PC-3 (cell line): ENCODE results near the gene BCAR3. TPM values are rescaled to one million over a fixed set of nuclear protein-coding genes. Genes with fewer than 3 reads are reported as not detected.

ENCODE experiments used
- ATAC-seq: fragments of 200-7000 bp; cut with Tn5 transposase; 2 replicates; pipeline ENCODE4 v1.9.1; 2020; ENCODE audit warnings: mild to moderate bottlenecking, moderate library complexity
- BruUV-seq: library from RNA; stranded (reverse); fragments of 400-500 nt; replicated peaks from 2 replicates; lab custom pipeline; 2021; lab: Mats Ljungman, UMichigan
- CTCF ChIA-PET: fragments of 300-600 bp; sonication (Branson Sonifier 250); formaldehyde crosslinking; loops from one replicate; lab custom pipeline; 2022; ENCODE audit warnings: antibody characterized with exemption; lab: Charles Lee
- POLR2A ChIA-PET: fragments of 300-600 bp; sonication (Branson Sonifier 250); formaldehyde crosslinking; loops from one replicate; lab custom pipeline; 2022; ENCODE audit warnings: antibody characterized with exemption; ENCODE audit not compliant: unreplicated experiment; lab: Charles Lee
- DNase-seq: peaks from one replicate; pipeline ENCODE4 v3.0.0-alpha.2; 2015
- H2AFZ ChIP-seq: fragments of 300-600 bp; sonication (generic); 2 replicates; pipeline ENCODE4 v1.6.0; 2016; ENCODE audit warnings: antibody characterized with exemption, low read length
- H3F3A ChIP-seq: fragments of 300-600 bp; sonication (generic); one replicate; pipeline ENCODE4 v1.6.0; 2017; ENCODE audit warnings: antibody characterized with exemption, low read length, control low read depth, mild to moderate bottlenecking; ENCODE audit not compliant: unreplicated experiment
- H3K27ac ChIP-seq: fragments of 300-600 bp; sonication (generic); 2 replicates; pipeline ENCODE4 v1.5.1; 2016; ENCODE audit warnings: mild to moderate bottlenecking, low read length
- H3K27me3 ChIP-seq: fragments of 300-600 bp; sonication (generic); 2 replicates; pipeline ENCODE4 v1.6.1; 2016; ENCODE audit warnings: low read length, mixed read lengths
- H3K36me3 ChIP-seq: fragments of 300-600 bp; sonication (generic); 2 replicates; pipeline ENCODE4 v1.6.1; 2016; ENCODE audit warnings: low read depth, mixed run types, low read length, mixed read lengths
- H3K4me1 ChIP-seq: fragments of 300-600 bp; sonication (generic); 2 replicates; pipeline ENCODE4 v1.5.1; 2016; ENCODE audit warnings: low read length; ENCODE audit not compliant: insufficient read depth
- H3K4me2 ChIP-seq: fragments of 300-600 bp; sonication (generic); 2 replicates; pipeline ENCODE4 v1.6.0; 2016; ENCODE audit warnings: low read length
- H3K4me3 ChIP-seq: fragments of 300-600 bp; sonication (generic); 2 replicates; pipeline ENCODE4 v1.5.1; 2016; ENCODE audit warnings: mild to moderate bottlenecking, low read length, mixed read lengths
- H3K79me2 ChIP-seq: fragments of 300-600 bp; sonication (generic); 2 replicates; pipeline ENCODE4 v1.6.1; 2017; ENCODE audit warnings: low read length, mixed read lengths
- H3K9ac ChIP-seq: fragments of 300-600 bp; sonication (generic); 2 replicates; pipeline ENCODE4 v1.6.0; 2016; ENCODE audit warnings: mild to moderate bottlenecking, low read length
- H3K9me2 ChIP-seq: fragments of 300-600 bp; sonication (generic); replicated peaks from 2 replicates; pipeline ENCODE4 v1.6.1; 2016; ENCODE audit warnings: mixed run types, low read length, mixed read lengths
- H3K9me3 ChIP-seq: fragments of 300-600 bp; sonication (generic); 2 replicates; pipeline ENCODE4 v1.6.1; 2016; ENCODE audit warnings: low read length, mixed read lengths
- H4K20me1 ChIP-seq: fragments of 300-600 bp; sonication (generic); 2 replicates; pipeline ENCODE4 v1.6.1; 2016; ENCODE audit warnings: low read length, mixed read lengths
- EZH2 ChIP-seq: fragments of 300-600 bp; sonication (generic); IDR thresholded peaks from one replicate; pipeline ENCODE4 v1.6.1; 2017; ENCODE audit warnings: antibody characterized with exemption, mild to moderate bottlenecking, low read length; ENCODE audit not compliant: unreplicated experiment
- EZH2phosphoT487 ChIP-seq: fragments of 300-600 bp; sonication (generic); IDR thresholded peaks from 2 replicates; pipeline ENCODE4 v1.6.1; 2018; ENCODE audit warnings: mild to moderate bottlenecking, antibody characterized with exemption, low read length, borderline replicate concordance
- intact Hi-C: fragments of 100-400 bp; cut with micrococcal nuclease; formaldehyde crosslinking; loops from 2 replicates; pipeline ENCODE4 v1.9.0; 2023
- total RNA-seq: library from RNA; depleted of rRNA; stranded (reverse); fragments of >200 nt; gene quantifications from 2 replicates; pipeline ENCODE4 v1.2.3, GENCODE V29; 2014
- TF ChIP-seq, protein P1 (sequence below): fragments of 300-600 bp; sonication (generic); conservative IDR thresholded peaks from 2 replicates; pipeline ENCODE4 v1.5.1; 2017; ENCODE audit warnings: antibody characterized with exemption, low read depth, mild to moderate bottlenecking, low read length

The BCAR3 gene
- total RNA-seq, 1 experiment from 2014 or later: 171 TPM

DNA sequence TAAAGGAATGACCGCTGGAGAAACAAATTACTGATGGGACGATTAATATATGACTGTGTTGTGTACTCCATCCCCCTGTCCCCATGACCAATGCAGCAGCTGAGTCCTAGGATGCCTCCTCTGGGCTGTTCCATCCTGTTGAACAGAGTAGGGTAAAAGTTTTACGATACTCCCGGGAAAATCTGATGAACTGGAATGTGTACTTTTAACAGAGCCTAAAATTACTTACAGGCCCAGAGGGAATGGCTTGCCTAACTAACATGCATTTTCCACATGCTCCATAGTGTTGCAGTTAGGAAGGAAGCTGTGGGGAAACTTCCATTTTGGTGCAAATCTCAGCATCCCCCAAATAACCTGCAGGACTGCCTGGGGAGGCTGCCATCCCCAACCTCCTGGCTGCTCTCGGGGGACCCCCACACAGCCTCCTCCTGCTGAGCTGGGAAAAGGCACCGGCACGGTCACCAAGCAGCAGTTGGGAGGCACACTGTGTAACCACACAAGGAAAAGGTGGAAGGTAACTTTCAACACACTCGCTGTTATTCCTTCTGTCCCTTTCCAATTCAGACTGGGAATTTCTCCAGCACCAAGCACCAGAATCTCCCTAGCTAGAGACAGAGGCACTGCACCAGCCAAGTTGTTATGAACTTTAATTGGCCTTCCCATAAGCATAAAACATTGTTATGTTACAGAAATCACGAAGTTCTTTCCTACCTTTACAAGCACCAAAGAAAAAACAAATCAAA is 97.2 kb downstream of the BCAR3 start:
- intact Hi-C loops: loop anchor here (10.0 kb wide), 1 partner anchor 260 kb away; no protein-coding TSS in a partner anchor
- H3K9me3 ChIP-seq: no peaks in the 10 kb centered on the region
- ChIA-PET POLR2A (no interaction called here), CTCF (interaction anchor here (0.5 kb wide), 1 partner anchor 260 kb away, joined by 9 read pairs; no protein-coding TSS in a partner anchor)
- H4K20me1 ChIP-seq: 0 out of 2 replicates have a peak, but pooled peaks cover 18% of the 10 kb centered on the region
- peak overlapping the region; percentile 71 for H3K9ac ChIP-seq
- H3K4me1 ChIP-seq: peaks cover 80% of the 10 kb centered on the region
- peaks cover 86% of the 10 kb centered on the region for H3K79me2 ChIP-seq
- peaks cover 83% of the 10 kb centered on the region for H3K36me3 ChIP-seq
- H3K4me3 ChIP-seq: peak overlapping the region; percentile 16; the same call in 1 of the 2 replicates
- peak overlapping the region; percentile 56 for H3K4me2 ChIP-seq
- H3K9me2 ChIP-seq: no peaks in the 10 kb centered on the region
- H3K27me3 ChIP-seq: no peaks in the 10 kb centered on the region
- no TSS peak for BruUV-seq
- H3K27ac ChIP-seq: peak overlapping the region; percentile 97
- no peak overlapping the region for H2AFZ ChIP-seq
- H3F3A ChIP-seq: peaks cover 33% of the 10 kb centered on the region
- no peak for TF ChIP-seq EZH2phosphoT487
- no peak for TF ChIP-seq EZH2
- TF ChIP-seq, protein P1, sequence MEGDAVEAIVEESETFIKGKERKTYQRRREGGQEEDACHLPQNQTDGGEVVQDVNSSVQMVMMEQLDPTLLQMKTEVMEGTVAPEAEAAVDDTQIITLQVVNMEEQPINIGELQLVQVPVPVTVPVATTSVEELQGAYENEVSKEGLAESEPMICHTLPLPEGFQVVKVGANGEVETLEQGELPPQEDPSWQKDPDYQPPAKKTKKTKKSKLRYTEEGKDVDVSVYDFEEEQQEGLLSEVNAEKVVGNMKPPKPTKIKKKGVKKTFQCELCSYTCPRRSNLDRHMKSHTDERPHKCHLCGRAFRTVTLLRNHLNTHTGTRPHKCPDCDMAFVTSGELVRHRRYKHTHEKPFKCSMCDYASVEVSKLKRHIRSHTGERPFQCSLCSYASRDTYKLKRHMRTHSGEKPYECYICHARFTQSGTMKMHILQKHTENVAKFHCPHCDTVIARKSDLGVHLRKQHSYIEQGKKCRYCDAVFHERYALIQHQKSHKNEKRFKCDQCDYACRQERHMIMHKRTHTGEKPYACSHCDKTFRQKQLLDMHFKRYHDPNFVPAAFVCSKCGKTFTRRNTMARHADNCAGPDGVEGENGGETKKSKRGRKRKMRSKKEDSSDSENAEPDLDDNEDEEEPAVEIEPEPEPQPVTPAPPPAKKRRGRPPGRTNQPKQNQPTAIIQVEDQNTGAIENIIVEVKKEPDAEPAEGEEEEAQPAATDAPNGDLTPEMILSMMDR: no peak
- ATAC-seq (no peak), DNase-seq (no peak)

DNA sequence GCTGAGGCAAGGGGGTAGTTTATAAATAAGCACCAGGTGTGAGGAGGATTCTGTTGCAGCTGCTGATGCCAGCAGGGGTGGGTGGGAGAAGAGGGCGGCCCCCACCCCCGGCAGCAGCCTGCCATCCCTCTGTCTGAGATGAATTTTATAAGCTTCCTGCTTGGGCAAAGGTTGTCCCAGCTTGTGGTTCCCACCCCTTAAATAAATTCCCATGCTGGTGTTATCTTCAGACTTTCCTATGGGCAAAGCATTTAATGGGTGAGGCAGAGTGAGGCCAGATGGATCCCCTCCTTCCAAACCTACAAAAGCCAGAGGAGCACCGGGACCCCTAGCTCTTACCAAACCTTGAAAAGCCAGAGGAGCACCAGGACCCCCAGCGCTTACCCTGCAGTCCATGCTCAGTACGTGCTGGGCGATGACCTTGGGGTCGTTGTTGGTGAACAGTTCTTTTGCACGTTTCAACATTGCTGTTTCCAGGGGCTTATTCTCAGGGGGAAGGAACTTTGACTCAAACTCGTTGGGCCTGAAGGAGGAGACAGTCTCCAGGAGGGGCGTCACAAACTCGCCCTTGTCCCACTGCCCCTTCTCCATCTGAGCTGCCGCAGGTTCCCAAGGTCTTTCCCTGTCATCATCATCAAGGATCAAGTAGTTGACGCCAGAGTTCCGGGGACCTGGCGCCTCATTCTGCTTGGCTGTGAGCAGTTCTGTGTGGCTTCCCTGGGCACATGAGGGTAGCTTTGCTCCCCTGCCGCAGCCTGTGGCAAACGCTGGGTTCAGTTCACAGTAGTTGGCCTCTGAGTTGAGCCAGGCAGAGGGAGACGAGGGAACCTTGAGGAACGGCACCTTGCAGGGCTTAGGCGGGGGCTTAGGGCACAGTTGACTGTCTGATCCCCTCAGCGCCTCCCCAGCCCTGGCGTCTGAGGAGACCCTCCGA is 99.5 kb downstream of the BCAR3 start:
- peaks cover 86% of the 10 kb centered on the region for H3K79me2 ChIP-seq
- TF ChIP-seq, protein P1: no peak
- TF ChIP-seq EZH2phosphoT487: no peak
- H2AFZ ChIP-seq: no peak overlapping the region
- H3K27ac ChIP-seq: peak overlapping the region; percentile 97
- H3F3A ChIP-seq: peaks cover 19% of the 10 kb centered on the region
- no peaks in the 10 kb centered on the region for H3K9me3 ChIP-seq
- no peak for ATAC-seq
- TSS peak; percentile 7 for BruUV-seq
- no peak overlapping the region for H3K4me3 ChIP-seq
- CTCF ChIA-PET: no interaction called here
- H3K9ac ChIP-seq: peak overlapping the region; percentile 23; the same call in 1 of the 2 replicates
- no peak for DNase-seq
- POLR2A ChIA-PET: no interaction called here
- intact Hi-C loops: loop anchor here (10.0 kb wide), 1 partner anchor 263 kb away; no protein-coding TSS in a partner anchor
- H4K20me1 ChIP-seq: peaks cover 19% of the 10 kb centered on the region; the same call in 1 of the 2 replicates
- no peaks in the 10 kb centered on the region for H3K9me2 ChIP-seq
- no peak overlapping the region for H3K4me2 ChIP-seq
- no peaks in the 10 kb centered on the region for H3K27me3 ChIP-seq
- peaks cover 79% of the 10 kb centered on the region for H3K4me1 ChIP-seq
- H3K36me3 ChIP-seq: peaks cover 82% of the 10 kb centered on the region
